SH-SY5Y (cell line): ENCODE results near the gene RSPH9.

Experiments used
- GATA2 ChIP-seq: IDR thresholded peaks from 2 replicates; pipeline ENCODE4 v1.6.1; 2011; ENCODE audit warnings: mild to moderate bottlenecking, low read depth, low read length
- GATA3 ChIP-seq: IDR thresholded peaks from 2 replicates; pipeline ENCODE4 v1.6.1; 2011; ENCODE audit warnings: low read depth, mild to moderate bottlenecking, low read length, moderate library complexity

DNA sequence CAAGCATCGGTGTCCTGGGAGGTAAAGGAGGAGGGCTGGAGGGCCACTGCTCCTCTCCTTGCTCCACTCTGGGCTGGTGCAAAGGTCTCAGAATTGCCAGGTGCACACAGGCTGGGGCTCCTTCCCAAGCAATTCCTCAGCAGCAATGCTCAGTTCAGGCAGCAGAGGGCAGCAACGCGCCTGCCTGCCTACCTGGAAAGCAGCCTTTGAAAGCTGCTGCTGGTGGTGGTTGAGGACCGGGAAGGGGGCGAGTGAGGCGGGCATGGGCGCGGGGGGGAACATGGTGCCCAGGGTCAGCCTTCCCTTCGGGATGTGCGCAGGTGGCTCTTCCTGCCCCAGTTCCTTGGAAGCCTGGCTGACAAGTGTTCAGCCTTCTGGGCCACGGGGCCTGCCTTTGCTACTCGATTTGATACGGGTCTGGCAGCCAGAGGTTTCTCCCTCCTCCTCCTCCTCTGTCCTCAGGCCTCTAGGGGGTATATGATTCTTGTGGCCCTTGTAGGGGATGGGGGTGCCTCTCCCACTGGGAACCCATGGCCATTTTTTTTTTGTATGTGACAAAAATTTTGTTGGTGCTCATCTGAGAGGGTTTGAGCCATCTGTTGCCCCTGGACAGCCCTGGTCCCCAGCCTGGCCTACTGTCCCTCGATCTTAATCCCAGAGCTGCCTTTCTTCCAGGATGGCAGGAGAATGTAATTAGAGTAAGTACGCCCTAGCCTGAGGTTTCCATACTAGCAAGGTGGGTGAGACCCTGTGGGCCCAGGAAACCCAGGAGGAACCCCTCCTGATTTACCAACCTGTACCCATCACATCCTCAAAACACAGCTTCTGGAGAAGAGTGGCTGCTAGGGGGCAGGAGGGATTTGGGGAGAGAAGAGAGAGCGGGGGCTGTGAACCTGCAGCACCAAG, 22.7 kb downstream of the RSPH9 start:
- TF ChIP-seq GATA2: no peak
- TF ChIP-seq GATA3: no peak
